Posterior vena cava (tissue), 2 donors: Measurements from ENCODE around the gene DMBX1. TPM values are rescaled to one million over a fixed set of nuclear protein-coding genes. Genes with fewer than 3 reads are reported as not detected.

Experiments
- DNase-seq: peaks from one replicate; pipeline ENCODE4 v3.0.0-alpha.2; 2020; ENCODE audit warnings: low spot score
- intact Hi-C, 2 donors: fragments of 100-400 bp; cut with DNase I; formaldehyde crosslinking; loops; one replicate each; pipeline versions ENCODE4 v1.14.1 to v1.14.2; 2022 to 2023
- total RNA-seq, 2 donors: library from RNA; stranded (reverse); fragmentation: NEBNext Ultra II Directional; extraction: Animal tissue kit (Norgen Biotek cat#: 25700); gene quantifications; one replicate each; pipeline ENCODE4 v1.2.1, GENCODE V29; 2021
- donor health status: DM: yes; HTN: yes; CAD: no.
- donor health status: DM: yes; HTN: yes; CAD: no.

Gene DMBX1
- total RNA-seq, 2 donors from 2014 or later: not detected

GRCh38 chr1:46517932-46518498 is 28.4 kb downstream of the DMBX1 start:
- peak; percentile 28 for DNase-seq
- intact Hi-C loops: no loop called here

- intact Hi-C loops: no loop called here
- peak; percentile 19 for DNase-seq
These were observed 29.6 kb downstream of the DMBX1 start for GRCh38 chr1:46519209-46519608.

GRCh38 chr1:46520063-46520911 is 30.7 kb downstream of the DMBX1 start:
- peak; percentile 78 for DNase-seq
- intact Hi-C loops: no loop called here

DNA sequence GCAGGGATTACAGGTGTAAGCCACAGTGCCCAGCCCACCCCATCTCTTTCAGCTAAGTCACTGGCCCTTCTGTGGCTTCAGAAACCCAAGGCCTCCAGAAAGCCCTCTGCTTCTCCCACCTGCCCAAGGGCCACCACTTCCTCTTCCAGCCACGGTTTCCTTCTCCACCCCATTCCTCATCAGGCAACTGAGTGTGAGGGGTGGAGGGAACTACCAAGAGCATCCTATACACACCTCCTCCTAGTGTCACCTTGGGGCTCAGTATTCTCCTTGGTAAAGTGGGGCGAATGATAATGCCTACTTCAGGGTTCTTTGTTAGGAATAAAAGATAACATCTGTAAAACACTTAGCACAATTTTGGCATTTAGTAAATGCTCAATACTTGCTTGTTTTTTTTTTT is 31.8 kb downstream of the DMBX1 start:
- DNase-seq: peak; percentile 13
- intact Hi-C loops: no loop called here

DNA sequence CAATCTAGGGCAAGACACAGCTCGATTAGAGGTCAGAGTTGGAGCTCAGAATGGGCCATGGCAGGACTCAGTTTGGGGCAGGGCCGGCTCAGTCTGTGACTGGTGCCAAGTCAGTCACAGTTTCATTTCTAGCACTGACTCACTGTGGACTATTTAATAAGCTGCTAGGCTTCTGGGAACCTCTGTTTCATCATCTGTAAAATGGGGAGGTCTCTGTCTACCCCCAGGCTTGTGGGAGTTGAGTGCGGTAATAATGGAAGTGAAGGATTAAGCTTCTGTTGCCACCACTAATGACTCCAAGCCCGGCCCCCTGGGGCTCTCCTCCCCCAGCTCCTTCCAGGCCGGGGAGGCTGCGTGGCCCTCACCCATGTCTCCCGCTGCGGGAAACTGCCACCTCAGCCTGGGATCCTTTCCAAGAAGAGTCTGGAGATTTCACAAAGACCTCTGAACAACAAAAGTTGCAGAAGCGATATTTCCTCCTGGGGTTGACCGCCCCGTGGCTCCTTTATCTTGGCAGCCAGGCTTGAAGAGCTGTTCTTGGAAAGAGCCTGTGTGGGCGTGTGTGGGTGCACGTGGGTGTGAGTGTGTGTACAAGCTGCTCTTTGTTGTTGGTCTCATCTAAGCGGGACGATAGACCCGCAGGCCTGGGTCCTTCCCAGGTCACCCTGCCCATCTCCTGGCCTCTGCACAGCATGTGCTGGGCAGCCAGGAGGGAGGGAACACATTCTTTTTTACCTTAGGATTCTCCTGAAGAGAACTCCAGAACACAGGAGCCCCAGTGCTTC is 32.7 kb downstream of the DMBX1 start:
- intact Hi-C loops: no loop called here
- DNase-seq: peak; percentile 87

- DNase-seq: peak; percentile 66
- intact Hi-C loops: no loop called here
These were observed 33.3 kb downstream of the DMBX1 start for GRCh38 chr1:46522969-46523320.

DNA sequence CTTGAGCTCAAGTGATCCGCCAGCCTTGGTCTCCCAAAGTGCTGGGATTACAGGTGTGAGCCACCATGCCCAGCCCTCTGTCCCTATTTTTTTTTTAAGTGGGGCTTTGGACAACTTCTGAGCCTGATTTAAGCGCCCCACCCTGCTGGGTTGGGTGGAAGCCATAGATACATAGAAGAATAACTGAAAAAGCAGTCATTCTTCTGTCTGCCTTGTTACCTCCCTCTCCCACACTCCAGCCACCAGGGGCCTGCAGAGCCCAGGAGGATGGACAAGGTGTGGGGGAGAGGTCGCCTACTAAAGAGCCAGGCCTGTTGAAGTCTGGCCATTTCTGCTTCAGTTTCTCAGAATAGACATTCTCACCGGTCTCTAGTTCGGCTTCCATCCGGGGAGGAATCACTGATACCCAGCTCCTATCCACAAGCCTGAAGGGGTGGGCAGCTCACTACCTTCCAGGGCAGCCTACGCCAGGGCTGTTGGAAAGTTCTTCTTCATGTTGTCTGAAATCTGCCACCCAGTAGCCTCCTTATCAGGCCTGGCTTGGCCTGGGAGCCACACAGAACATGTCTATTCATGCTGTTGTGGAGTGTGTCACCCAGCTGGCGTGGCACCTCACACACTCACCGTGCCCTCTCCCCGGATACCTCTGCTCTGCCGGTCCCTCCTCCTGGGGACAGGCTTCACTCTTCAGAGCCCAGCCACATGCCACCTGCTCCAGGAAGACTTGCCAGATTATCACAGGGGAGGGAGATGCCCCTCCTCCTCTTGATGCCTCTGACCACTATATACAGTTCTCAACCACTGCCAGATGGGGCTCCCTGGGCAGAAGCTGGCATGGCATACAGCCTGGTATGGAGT is 34.1 kb downstream of the DMBX1 start:
- DNase-seq: peak; percentile 41
- intact Hi-C loops: no loop called here

GRCh38 chr1:46524843-46525242 is 35.2 kb downstream of the DMBX1 start:
- intact Hi-C loops: loop anchor here in 1 of 2 donors (5.0 kb wide), 1 partner anchor 48 kb away; no protein-coding TSS in a partner anchor

DNA sequence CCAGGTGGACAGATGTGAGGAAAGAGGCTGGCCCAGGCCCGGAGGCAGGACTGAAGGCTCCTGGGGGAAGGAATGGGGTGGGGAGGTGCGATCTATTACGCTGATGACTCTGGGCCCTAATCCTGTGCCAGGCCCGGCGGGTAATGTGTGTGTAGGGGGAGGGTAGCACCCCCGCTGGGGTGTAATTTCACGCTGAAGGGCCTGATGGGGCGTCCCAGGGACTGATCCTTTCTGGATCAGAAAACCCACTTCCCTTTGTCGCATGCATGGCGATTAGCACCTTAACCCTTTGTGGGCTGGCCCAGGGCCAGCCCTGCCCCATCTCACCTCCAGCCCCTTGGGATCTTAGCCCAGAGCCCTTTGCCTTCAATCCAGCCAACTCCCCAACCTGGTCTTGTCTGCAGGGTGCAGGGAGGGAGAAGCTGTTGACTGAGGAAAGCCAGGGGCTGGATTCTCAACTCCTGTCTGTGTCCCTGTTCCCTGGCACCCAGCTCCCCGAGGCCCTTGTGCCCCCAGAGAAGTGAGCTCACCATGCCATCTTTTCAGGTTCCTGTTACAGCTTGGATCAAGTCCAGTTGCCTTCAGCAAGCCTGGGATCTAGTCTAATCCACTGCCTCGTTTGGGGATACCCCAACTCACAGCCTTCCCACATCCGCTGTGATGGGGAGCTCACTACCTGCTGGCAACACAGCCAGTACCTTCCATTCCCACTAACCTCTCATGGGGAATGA is 35.8 kb downstream of the DMBX1 start:
- DNase-seq: peak; percentile 43
- intact Hi-C loops: loop anchor here in 1 of 2 donors (5.0 kb wide), 1 partner anchor 48 kb away; no protein-coding TSS in a partner anchor

More at GRCh38 chr1:46524843-46525242, 35.2 kb downstream of the DMBX1 start:
- DNase-seq: no peak

GRCh38 chr1:46526013-46526690 is 36.5 kb downstream of the DMBX1 start:
- intact Hi-C loops: loop anchor here in 1 of 2 donors (5.0 kb wide), 1 partner anchor 49 kb away; no protein-coding TSS in a partner anchor
- no peak for DNase-seq

DNA sequence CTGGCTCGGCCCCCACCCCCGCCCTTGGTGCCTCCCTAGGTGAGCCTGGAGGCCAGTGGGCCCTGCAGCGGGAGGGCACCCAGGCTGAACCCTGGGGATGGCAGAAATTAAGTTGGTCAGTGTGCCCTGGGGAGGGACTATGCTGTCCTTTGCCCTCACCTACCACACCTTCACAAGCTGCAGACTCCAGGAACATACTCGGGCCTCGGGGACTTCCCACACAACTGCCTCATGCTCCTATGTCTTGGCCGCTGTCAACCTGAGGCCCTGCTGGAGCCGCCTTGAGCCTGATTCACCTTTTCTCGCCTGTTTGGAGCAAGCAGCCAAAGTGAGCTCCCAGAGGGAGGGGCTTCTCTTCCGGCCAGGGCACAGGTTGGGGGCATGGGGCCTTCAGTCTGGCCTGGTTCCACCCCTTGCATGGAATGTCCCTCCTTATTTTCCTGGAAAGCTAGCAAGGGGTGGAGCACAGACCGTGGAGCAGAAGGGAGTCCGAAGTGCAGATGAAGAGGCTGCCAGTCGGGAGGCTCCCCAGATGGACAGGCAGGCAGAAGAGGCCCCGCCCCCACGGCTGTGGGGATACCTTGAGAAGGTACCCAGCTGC is 37.2 kb downstream of the DMBX1 start:
- intact Hi-C loops: loop anchor here (1.0 to 5.0 kb wide), 3 partner anchors 49 to 122 kb away; no protein-coding TSS in a partner anchor
- DNase-seq: no peak

DNA sequence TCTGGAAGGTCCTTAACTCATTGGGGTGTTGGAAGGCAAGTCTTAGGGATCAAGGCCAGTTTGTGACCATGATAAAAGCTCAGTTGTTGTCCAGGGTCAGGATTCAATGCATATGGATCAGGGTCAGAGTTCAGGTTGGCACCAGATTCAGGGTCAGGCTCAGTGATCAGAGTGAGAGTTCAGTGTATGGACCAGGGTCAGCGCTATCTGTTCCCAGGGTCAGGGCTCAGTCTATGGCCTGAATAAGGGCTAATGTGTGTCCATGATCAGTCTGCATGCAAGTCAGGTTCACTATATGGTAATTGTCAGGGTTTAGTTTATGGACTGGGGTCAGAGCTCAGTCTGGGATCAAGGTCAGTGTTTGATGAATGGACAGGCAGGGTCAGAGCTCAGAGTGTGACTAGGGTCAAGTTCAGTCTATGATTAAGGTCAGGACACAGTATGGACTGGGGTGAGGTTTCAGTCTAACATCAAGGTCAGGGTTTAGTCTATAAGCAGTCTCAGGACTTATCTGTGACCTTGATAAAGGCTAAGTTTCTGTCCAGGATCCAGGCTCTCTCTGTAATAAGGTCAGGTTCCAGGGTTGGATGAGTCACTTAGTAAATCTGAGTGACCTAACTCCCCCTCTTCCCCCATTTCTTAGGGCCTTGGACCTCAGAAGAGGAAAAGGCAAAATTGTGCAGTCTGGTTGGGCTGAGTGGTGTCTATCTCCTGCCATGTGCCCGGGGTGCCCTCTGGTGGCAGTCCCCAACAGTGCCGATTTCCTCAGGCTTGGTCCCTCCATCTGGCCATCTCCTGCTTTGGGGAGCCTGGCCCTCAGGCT is 38.0 kb downstream of the DMBX1 start:
- intact Hi-C loops: loop anchor here (1.0 to 5.0 kb wide), 3 partner anchors 50 to 123 kb away; no protein-coding TSS in a partner anchor
- DNase-seq: peak; percentile 94

- intact Hi-C loops: loop anchor here in 1 of 2 donors (5.0 kb wide), 1 partner anchor 51 kb away; no protein-coding TSS in a partner anchor
These were observed 38.8 kb downstream of the DMBX1 start for GRCh38 chr1:46528297-46528955.

DNA sequence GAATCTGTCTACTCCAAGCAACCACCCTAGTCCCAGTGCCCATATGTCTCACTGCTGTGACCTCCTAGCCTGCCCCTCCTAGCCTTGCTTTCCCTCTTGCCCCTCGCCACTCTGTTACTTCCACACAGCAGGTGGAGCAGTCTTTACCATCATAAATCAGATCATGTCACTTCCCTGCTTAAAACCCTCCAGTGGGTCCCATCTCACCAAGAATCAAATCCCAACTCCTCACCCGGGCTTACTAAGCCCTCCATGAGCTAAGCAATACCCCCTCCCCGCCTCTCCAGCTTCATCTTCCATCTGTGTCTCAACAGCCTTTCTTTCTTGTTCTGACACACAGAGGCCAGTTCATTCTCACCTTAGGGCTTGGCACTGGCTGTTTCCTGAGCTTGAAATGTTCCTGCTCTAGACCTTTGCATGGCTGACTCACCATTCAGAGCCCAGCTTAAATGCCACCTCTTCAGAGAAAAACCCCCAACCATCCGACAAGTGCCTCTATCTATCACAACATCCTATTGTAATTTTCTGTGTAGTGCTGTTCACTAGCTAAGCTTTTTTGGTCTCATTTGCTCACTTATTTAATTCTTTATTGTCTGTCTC is 39.5 kb downstream of the DMBX1 start:
- intact Hi-C loops: loop anchor here in 1 of 2 donors (5.0 kb wide), 1 partner anchor 52 kb away; no protein-coding TSS in a partner anchor
- DNase-seq: no peak

More at GRCh38 chr1:46528297-46528955, 38.8 kb downstream of the DMBX1 start:
- no peak for DNase-seq

- intact Hi-C loops: loop anchor here (5.0 kb wide), 3 partner anchors 83 to 192 kb away; partner anchors contain the start of gene EFCAB14 (in 1 of the 2)
- DNase-seq: no peak
These were observed 40.7 kb downstream of the DMBX1 start for GRCh38 chr1:46530311-46530710.
